ENCODE data around the gene ADGRE2. TPM values are rescaled to one million over a fixed set of nuclear protein-coding genes. Genes with fewer than 3 reads are reported as not detected.

Gene ADGRE2
- total and polyA plus RNA-seq, 12 donors: 0.11 to 47.9 (median 5.9) TPM

DNA sequence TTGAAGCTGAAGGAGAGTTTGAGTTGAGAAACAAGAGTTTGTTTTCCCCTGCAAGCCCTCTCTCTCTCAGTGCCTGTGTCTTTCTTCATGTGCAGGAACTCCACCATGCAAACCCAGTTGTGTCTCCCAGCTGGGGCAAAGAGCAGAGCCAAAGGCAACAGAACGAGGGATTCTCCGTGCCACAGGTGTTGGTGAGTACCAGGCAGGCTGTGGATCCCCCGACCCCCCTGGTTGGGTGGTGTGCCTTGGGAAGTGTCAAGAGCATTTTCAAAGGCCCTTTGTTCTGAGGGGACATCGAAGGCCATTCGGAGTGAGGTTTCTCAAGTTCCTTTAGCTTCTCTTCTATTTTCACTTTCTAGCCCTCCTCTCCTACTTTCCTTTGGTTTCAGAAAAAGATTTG lies 82.9 kb downstream of the ADGRE2 start:
- Histone ChIP-seq H3K4me1 (replicated peaks in 1 of 2) (peaks cover 0 to 9% of the 10 kb centered on the region in 2 donors), H3K36me3 (replicated peaks in 1 of 2) (peaks cover 0 to 67% of the 10 kb centered on the region in 2 donors), H3K4me3 (no peak overlapping the region), H3K27ac (no peak overlapping the region), H3K27me3 (no peaks in the 10 kb centered on the region), H3K9me3 (replicated peaks in 1 of 3) (no peaks in the 10 kb centered on the region)
- intact Hi-C loops (cut with DNase I): no loop called here
- no peak for DNase-seq
- WGBS, 4 donors: 92 to 96% (median 95%) methylated on average over 5 of the region's 5 CpGs
- TF ChIP-seq POLR2A (IDR thresholded peaks at IDR 0.05): no peak
- TF ChIP-seq, protein P1, sequence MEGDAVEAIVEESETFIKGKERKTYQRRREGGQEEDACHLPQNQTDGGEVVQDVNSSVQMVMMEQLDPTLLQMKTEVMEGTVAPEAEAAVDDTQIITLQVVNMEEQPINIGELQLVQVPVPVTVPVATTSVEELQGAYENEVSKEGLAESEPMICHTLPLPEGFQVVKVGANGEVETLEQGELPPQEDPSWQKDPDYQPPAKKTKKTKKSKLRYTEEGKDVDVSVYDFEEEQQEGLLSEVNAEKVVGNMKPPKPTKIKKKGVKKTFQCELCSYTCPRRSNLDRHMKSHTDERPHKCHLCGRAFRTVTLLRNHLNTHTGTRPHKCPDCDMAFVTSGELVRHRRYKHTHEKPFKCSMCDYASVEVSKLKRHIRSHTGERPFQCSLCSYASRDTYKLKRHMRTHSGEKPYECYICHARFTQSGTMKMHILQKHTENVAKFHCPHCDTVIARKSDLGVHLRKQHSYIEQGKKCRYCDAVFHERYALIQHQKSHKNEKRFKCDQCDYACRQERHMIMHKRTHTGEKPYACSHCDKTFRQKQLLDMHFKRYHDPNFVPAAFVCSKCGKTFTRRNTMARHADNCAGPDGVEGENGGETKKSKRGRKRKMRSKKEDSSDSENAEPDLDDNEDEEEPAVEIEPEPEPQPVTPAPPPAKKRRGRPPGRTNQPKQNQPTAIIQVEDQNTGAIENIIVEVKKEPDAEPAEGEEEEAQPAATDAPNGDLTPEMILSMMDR (IDR thresholded peaks at IDR 0.05): no peak

DNA sequence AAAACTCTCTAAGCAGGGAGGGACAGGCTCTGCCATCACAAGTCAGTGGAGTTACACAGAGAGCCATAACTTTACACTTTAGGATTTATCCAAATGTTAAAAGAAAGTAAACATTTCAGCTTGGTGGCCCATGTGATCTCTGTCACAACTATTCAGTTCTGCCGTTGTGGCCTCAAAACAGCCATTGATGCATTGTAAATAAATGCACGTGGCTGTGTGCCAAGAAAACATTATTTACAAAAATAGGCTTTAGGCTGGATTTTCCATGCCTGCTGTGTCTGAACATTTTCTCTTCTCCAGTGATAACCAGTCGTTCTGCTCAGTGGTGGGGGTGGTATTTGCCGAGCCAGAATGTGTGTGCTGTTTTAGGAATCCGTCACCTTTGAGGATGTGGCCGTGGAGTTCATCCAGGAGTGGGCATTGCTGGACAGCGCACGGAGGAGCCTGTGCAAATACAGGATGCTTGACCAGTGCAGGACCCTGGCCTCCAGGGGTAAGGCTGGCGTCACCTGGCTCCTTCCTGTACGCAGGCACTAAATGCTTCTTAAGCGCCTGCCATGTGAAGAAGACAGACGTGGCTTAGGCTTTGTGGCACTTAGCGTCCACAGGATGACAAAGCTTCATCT lies 83.6 kb downstream of the ADGRE2 start:
- no peaks in the 10 kb centered on the region for H3K27me3 ChIP-seq
- no peak overlapping the region for H3K4me3 ChIP-seq
- TF ChIP-seq, protein P1 (IDR thresholded peaks at IDR 0.05): no peak
- no peak for TF ChIP-seq POLR2A (IDR thresholded peaks at IDR 0.05)
- intact Hi-C loops (cut with DNase I): no loop called here
- H3K36me3 ChIP-seq (replicated peaks in 1 of 2): peaks cover 0 to 60% of the 10 kb centered on the region in 2 donors
- no peak for DNase-seq
- H3K4me1 ChIP-seq (replicated peaks in 1 of 2): peaks cover 0 to 11% of the 10 kb centered on the region in 2 donors
- WGBS, 4 donors: 85 to 92% (median 87%) methylated on average over 10 to 13 of the region's 13 CpGs
- no peaks in the 10 kb centered on the region for H3K9me3 ChIP-seq (replicated peaks in 1 of 3)
- H3K27ac ChIP-seq: no peak overlapping the region

DNA sequence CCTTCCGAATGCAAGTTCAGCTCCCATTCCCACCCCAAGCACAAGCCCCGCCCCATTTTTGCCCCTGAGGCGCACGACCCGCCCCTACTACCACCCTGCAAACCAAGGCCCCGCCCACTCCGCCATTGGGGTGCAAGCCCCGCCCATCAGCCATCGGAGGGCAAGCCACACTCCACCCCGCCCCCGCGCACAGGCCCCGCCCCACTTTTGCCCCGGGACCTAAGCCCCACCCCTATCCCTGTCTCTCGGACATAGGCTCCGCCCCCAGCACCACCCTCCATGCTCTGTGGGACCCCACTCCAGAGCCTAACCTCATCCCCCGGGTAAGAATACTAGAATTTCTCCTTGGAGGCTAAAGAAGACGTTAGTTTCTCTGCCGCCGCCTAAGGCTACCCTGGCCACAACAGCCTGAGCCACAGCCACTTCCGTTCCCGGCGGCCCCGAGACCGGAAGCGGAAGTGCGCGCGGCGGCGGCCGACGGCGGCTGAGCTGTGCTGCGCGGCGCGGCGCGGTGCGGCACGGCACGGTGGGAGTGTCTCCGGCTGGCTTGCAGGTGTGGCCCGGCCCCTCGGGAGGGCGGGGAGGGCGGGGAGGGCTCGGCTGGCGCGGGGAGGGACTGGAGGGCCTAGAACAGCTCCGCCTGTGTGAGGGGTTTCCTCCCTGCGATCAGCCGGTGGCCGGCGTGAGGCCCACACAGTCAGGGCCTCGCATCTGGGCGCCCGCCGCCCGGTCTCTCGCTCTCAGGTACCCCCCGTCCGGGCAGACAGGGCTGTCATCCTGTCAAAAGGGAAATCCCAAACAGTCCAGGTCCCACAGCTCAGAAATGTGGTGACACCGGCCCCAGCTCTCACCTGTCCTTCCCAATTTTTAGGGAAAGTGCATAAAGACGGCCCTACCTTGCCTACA lies 88.5 kb downstream of the ADGRE2 start, which contains the start of gene ZNF333:
Gene ZNF333, plus strand, starts transcription at position 451 of the 906 bp plus-strand sequence. CDS start 3,444 bp downstream, outside the sequence.
- Histone ChIP-seq H3K27me3 (no peaks in the 10 kb centered on the region), H3K4me1 (replicated peaks in 1 of 2) (peaks cover 0 to 17% of the 10 kb centered on the region in 2 donors), H3K27ac (peak within 1 kb of the TSS; percentile 73 to 100 (median 94)), H3K4me3 (peak within 1 kb of the TSS in 3 of 4 donors; percentile 35 to 79 (median 56)), H3K36me3 (replicated peaks in 1 of 2) (peaks cover 0 to 15% of the 10 kb centered on the region in 2 donors), H3K9me3 (replicated peaks in 1 of 3) (no peaks in the 10 kb centered on the region)
- peak; percentile 92 to 98 (median 96) for DNase-seq
- 0 to 1% (median 1%) methylated on average over 15 to 66 of the region's 66 CpGs for WGBS, 4 donors
- peak; percentile 48 to 67 for TF ChIP-seq POLR2A (IDR thresholded peaks at IDR 0.05)
- TF ChIP-seq, protein P1 (IDR thresholded peaks at IDR 0.05): peak in 1 of 6 experiments; percentile 8
- intact Hi-C loops (cut with DNase I): loop anchor here (5.0 to 10.0 kb wide), 2 partner anchors 118 to 125 kb away; partner anchors contain the start of gene NDUFB7 (in 1 of the 2)

DNA sequence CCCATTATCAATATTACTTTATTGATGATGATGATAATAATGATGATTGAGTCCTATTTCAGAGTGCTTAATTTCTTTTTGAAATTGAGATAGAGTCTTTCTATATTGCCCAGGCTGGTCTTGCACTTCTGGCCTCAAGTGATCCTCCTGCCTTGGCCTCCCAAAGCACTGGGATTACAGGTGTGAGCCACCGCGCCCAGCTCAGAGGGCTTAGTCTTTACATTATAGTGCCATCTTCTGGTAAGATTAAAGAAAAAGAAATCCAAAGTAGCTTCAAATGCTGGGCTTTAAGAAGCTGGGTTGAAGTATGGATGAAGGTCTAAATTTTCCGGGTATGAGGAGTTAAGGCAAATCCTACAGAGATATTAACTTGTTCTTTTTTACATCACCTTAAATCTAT lies 91.9 kb downstream of the ADGRE2 start:
- no peak for DNase-seq
- intact Hi-C loops (cut with DNase I): loop anchor here (5.0 to 10.0 kb wide), 2 partner anchors 114 to 122 kb away; partner anchors contain the start of gene NDUFB7 (in 1 of the 2)
- TF ChIP-seq, protein P1 (IDR thresholded peaks at IDR 0.05): peak in 4 of 6 experiments; percentile 35 to 49 (median 40)
- TF ChIP-seq POLR2A (IDR thresholded peaks at IDR 0.05): no peak
- Histone ChIP-seq H3K9me3 (replicated peaks in 1 of 3) (no peaks in the 10 kb centered on the region), H3K4me3 (no peak overlapping the region), H3K36me3 (replicated peaks in 1 of 2) (no peaks in the 10 kb centered on the region), H3K27ac (no peak overlapping the region), H3K27me3 (no peaks in the 10 kb centered on the region), H3K4me1 (replicated peaks in 1 of 2) (peaks cover 0 to 17% of the 10 kb centered on the region in 2 donors)
- 26 to 33% (median 29%) methylated on average over 3 of the region's 3 CpGs for WGBS, 4 donors
